ENCODE results near the gene UBQLN1. TPM values are rescaled to one million over a fixed set of nuclear protein-coding genes. Genes with fewer than 3 reads are reported as not detected.

The UBQLN1 gene
- total RNA-seq, 1 experiment from 2014 or later, result 54.8 TPM

Other genes with a start within 250 kb of the UBQLN1 start
- 0.58 and 2.0 TPM in 2 replicates for gene FRMD3, start 169.6 kb downstream of the UBQLN1 start, total RNA-seq (2014; rRNA removed; shearing (Covaris generic); ENCODE audit: low replicate concordance)
- 2.2 and 10.1 TPM in 2 replicates for gene IDNK, start 84.8 kb downstream of the UBQLN1 start, total RNA-seq (2014; rRNA removed; shearing (Covaris generic); ENCODE audit: low replicate concordance)
- 0.14 and 0.27 TPM in 2 replicates for gene GKAP1, start 109.8 kb upstream of the UBQLN1 start, total RNA-seq (2014; rRNA removed; shearing (Covaris generic); ENCODE audit: low replicate concordance)
- gene KIF27, start 213.5 kb upstream of the UBQLN1 start, total RNA-seq (2014; rRNA removed; shearing (Covaris generic); ENCODE audit: low replicate concordance), result 0.67 and 4.8 TPM in 2 replicates